Gastroesophageal sphincter (tissue), 4 donors: Measurements from ENCODE around the gene MEP1B. TPM values are rescaled to one million over a fixed set of nuclear protein-coding genes. Genes with fewer than 3 reads are reported as not detected.

Experiments used
- ATAC-seq: fragments of 150-250 bp; one replicate; pipeline ENCODE4 v1.9.1; 2016; ENCODE audit warnings: mild to moderate bottlenecking, moderate library complexity
- H3K27ac ChIP-seq, 4 donors: fragments of 200-600 bp; sonication (generic) in 3 of 4; 1 replicate in 3 of 4; 2 replicates in 1 of 4; pipeline ENCODE4 v1.5.1; 2016 to 2019
- H3K27me3 ChIP-seq: fragments of 200-600 bp; sonication (generic); one replicate; pipeline ENCODE4 v1.5.1; 2019
- H3K36me3 ChIP-seq, 2 donors: fragments of 200-600 bp; sonication (generic); one replicate each; pipeline ENCODE4 v1.5.1; 2019; ENCODE audit warnings: control low read depth in 1 of 2
- H3K4me1 ChIP-seq, 3 donors: fragments of 200-600 bp; sonication (generic); 1 replicate in 2 of 3; 2 replicates in 1 of 3; pipeline ENCODE4 v1.5.1; 2016 to 2019; ENCODE audit warnings: control low read depth in 2 of 3
- H3K4me3 ChIP-seq, 2 donors: fragments of 200-600 bp; sonication (generic); one replicate each; pipeline ENCODE4 v1.5.1; 2019; ENCODE audit warnings: mild to moderate bottlenecking in 1 of 2, moderate library complexity in 1 of 2
- H3K9me3 ChIP-seq, 3 donors: fragments of 200-600 bp; sonication (generic); one replicate each; pipeline ENCODE4 v1.5.1; 2017 to 2019; ENCODE audit warnings: control low read depth in 2 of 3
- EP300 ChIP-seq: sonication (generic); formaldehyde crosslinking; IDR thresholded peaks from one replicate; pipeline ENCODE4 v1.6.1; 2017; ENCODE audit warnings: antibody characterized with exemption, mild to moderate bottlenecking
- POLR2A ChIP-seq, 2 donors: fragments of 450-650 bp; IDR thresholded peaks; one replicate each; pipeline ENCODE4 v1.6.1; 2017; ENCODE audit warnings: antibody characterized with exemption in 2 of 2, mild to moderate bottlenecking in 2 of 2, moderate library complexity in 1 of 2
- POLR2AphosphoS5 ChIP-seq: sonication (generic); formaldehyde crosslinking; IDR thresholded peaks from one replicate; pipeline ENCODE4 v1.6.1; 2017; ENCODE audit warnings: antibody characterized with exemption
- WGBS, 2 donors: methylation state at CpG; one replicate each; pipeline ENCODE4 v1.1.5; 2018; ENCODE audit warnings: low coverage in 1 of 2; 5-methylcytosine and 5-hydroxymethylcytosine counted together
- total RNA-seq, 4 donors: library from RNA; depleted of rRNA; stranded (reverse); fragments of >200 nt; gene quantifications; one replicate each; pipeline ENCODE4 v1.1.0, GENCODE V29; 2016
- TF ChIP-seq, protein P1 (sequence below), 4 experiments: fragments of 200-600 bp in 2 of 4; fragments of 450-650 bp in 2 of 4; sonication (generic) in 1 of 4; IDR thresholded peaks; one replicate each; pipeline ENCODE4 v1.5.1; 2017 to 2019; ENCODE audit warnings: antibody characterized with exemption in 4 of 4, mild to moderate bottlenecking in 2 of 4, moderate library complexity in 2 of 4

MEP1B gene
- total RNA-seq, 4 donors from 2014 or later, result not detected

DNA sequence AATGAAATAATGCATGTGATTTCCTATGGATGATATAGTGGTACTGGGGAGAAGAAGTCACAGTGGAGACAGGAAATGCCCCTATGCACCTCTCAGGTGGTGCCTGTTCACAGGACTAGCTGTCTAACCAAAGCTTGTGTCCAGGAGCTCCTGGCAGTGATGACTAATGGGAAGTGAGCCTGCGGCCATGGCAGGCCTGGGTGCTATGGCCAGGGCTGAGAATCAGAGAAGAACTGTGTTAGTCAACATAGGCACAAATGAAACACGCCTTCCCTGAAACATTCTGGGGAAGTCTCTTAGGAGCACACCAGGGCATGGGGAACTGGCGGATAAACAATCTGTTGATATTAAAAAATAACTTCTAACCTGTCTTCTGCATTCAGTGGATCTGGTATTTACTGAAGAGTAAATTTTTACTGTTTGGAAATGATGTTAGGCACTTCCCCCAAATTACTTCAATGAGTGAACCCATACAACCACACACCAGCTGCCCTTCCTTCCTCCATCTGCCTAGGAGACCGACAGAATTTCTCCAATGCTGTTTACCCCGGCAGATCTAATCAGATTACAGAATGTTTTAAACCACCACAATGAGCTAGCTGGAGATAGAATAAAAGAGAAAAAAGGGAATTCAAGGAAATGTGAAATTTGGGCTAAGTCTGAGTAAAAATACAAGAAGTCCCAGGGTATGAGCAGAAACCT lies 67.4 kb downstream of the MEP1B start:
- WGBS, 2 donors, result 69 to 74% methylated on average over 4 to 5 of the region's 5 CpGs

DNA sequence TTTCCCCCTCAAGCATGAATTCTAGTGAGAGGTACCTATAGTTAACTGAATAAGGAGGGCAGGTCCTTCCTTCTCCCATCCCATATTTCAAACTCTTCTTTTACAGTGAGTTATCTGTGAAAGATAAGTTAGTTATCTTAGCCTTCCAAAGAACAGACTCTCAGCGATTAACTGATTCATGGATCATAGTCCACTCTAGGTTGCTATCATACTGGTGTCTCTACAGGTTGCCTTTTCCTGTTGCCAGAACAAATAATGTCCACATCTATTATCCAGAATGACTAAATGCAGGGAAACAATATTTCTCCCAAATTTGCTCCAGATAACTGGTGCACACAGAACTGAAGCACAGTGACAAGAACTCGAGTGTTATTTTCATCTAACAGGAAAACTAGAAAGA lies 68.3 kb downstream of the MEP1B start:
- Histone ChIP-seq H3K4me1 (no peaks in the 10 kb centered on the region), H3K36me3 (no peaks in the 10 kb centered on the region), H3K27ac (no peak overlapping the region), H3K27me3 (no peaks in the 10 kb centered on the region), H3K4me3 (no peak overlapping the region), H3K9me3 (no peaks in the 10 kb centered on the region)
- ATAC-seq, result no peak
- TF ChIP-seq EP300, result no peak
- TF ChIP-seq POLR2AphosphoS5, result no peak
- TF ChIP-seq, protein P1, sequence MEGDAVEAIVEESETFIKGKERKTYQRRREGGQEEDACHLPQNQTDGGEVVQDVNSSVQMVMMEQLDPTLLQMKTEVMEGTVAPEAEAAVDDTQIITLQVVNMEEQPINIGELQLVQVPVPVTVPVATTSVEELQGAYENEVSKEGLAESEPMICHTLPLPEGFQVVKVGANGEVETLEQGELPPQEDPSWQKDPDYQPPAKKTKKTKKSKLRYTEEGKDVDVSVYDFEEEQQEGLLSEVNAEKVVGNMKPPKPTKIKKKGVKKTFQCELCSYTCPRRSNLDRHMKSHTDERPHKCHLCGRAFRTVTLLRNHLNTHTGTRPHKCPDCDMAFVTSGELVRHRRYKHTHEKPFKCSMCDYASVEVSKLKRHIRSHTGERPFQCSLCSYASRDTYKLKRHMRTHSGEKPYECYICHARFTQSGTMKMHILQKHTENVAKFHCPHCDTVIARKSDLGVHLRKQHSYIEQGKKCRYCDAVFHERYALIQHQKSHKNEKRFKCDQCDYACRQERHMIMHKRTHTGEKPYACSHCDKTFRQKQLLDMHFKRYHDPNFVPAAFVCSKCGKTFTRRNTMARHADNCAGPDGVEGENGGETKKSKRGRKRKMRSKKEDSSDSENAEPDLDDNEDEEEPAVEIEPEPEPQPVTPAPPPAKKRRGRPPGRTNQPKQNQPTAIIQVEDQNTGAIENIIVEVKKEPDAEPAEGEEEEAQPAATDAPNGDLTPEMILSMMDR (IDR thresholded peaks at IDR 0.05), result no peak
- TF ChIP-seq POLR2A (IDR thresholded peaks at IDR 0.05), result no peak
- 79 to 91% methylated on average over 1 to 2 of the region's 2 CpGs for WGBS, 2 donors

More for the DNA sequence above, 67.4 kb downstream of the MEP1B start:
- no peaks in the 10 kb centered on the region for H3K36me3 ChIP-seq
- no peaks in the 10 kb centered on the region for H3K27me3 ChIP-seq
- TF ChIP-seq, protein P1 (IDR thresholded peaks at IDR 0.05), result no peak
- TF ChIP-seq POLR2AphosphoS5, result no peak
- H3K9me3 ChIP-seq, result no peaks in the 10 kb centered on the region
- no peaks in the 10 kb centered on the region for H3K4me1 ChIP-seq
- ATAC-seq, result no peak
- H3K4me3 ChIP-seq, result no peak overlapping the region
- H3K27ac ChIP-seq, result no peak overlapping the region

GRCh38 chr18:32258558-32259204 lies 68.8 kb downstream of the MEP1B start:
- Histone ChIP-seq H3K27ac (no peak overlapping the region), H3K9me3 (no peaks in the 10 kb centered on the region), H3K27me3 (no peaks in the 10 kb centered on the region), H3K4me1 (no peaks in the 10 kb centered on the region), H3K36me3 (no peaks in the 10 kb centered on the region), H3K4me3 (no peak overlapping the region)
- WGBS, 2 donors, result 76 to 83% methylated on average over 4 to 5 of the region's 5 CpGs
- TF ChIP-seq POLR2AphosphoS5 (no peak), POLR2A (IDR thresholded peaks at IDR 0.05) (no peak), EP300 (no peak)
- TF ChIP-seq, protein P1 (IDR thresholded peaks at IDR 0.05), result no peak
- ATAC-seq, result no peak

- no peaks in the 10 kb centered on the region for H3K36me3 ChIP-seq
- H3K4me3 ChIP-seq, result no peak overlapping the region
- no peak for ATAC-seq
- no peaks in the 10 kb centered on the region for H3K4me1 ChIP-seq
- H3K27ac ChIP-seq, result no peak overlapping the region
- H3K27me3 ChIP-seq, result no peaks in the 10 kb centered on the region
- TF ChIP-seq POLR2AphosphoS5, result no peak
- no peak for TF ChIP-seq EP300
- H3K9me3 ChIP-seq, result no peaks in the 10 kb centered on the region
- 82 to 93% methylated on average over 2 to 5 of the region's 6 CpGs for WGBS, 2 donors
Observed at GRCh38 chr18:32259553-32259952, 69.7 kb downstream of the MEP1B start.

- Histone ChIP-seq H3K9me3 (no peaks in the 10 kb centered on the region), H3K36me3 (no peaks in the 10 kb centered on the region), H3K27me3 (no peaks in the 10 kb centered on the region), H3K4me3 (no peak overlapping the region), H3K27ac (no peak overlapping the region), H3K4me1 (no peaks in the 10 kb centered on the region)
- TF ChIP-seq, protein P1 (IDR thresholded peaks at IDR 0.05), result no peak
- TF ChIP-seq POLR2A (IDR thresholded peaks at IDR 0.05), result no peak
- ATAC-seq, result no peak
- 94 to 100% methylated on average over 1 to 3 of the region's 5 CpGs for WGBS, 2 donors
Observed at GRCh38 chr18:32261003-32261402, 71.2 kb downstream of the MEP1B start.
